AG08395 (cell line): ENCODE data around the gene FCER1A.

ENCODE experiments used
- DNase-seq: peaks from one replicate; pipeline ENCODE4 v3.0.0; 2012; ENCODE audit warnings: mixed read lengths, low spot score

Gene FCER1A

DNA sequence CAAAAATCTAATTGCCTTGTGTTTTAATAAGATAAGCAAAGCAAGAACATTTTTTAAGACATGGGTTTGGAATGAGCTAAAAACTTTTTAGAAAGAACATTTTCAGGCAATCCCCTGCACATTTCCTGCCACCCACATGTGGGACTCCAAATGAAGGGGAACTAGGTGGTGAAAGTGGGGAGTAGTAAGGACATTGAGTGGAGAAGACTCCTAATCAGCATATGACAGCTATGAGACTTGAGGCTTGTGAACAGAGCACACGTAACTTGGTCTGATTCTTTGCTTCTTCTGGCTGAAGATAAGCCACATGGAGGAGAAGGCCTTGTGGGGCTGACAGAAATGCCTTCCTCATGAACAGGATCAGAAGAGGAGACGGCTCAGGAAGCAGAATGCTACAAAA is 50.3 kb downstream of the FCER1A start:
- DNase-seq, result no peak
